ENCODE measurements around the gene PAF1. TPM values are rescaled to one million over a fixed set of nuclear protein-coding genes. Genes with fewer than 3 reads are reported as not detected.
"Not testable (repeated sequence)": the region's sequence is repeated elsewhere in the genome, so short reads cannot be mapped to it uniquely, and the experiment has no call there.

The PAF1 gene
- total RNA-seq, 1 experiment from 2014 or later = 47.0 TPM

DNA sequence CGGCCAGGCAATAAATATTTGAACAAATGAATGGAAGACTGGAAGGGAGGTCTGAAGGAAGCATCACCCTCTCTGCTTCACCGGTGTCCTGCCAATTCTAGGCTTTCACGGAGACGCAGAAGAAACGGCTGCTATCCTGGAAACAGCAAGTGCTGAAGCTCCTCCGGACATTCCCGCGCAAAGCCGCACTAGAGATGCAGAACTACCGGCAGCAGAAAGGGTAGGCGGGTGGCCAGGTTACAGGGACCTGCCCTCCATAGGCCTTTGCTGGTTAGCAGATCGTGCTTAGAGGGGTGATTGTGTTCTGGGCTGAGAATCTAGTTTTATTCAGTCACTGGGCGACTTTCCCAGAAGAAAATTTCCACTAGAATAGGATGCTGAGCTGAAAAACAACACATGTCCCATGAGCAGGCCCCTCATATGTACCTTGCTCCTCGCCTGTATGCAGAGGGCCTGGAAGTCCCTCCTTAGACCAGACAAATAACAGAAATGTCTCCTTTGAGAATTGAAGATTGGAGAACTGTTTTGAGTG is 11.0 kb downstream of the PAF1 start:
- DNase-seq (ENCODE audit: unreplicated experiment) = no peak
- Mint-ChIP-seq H3K9me3 (ENCODE audit: unreplicated experiment) (no peaks in the 10 kb centered on the region), H3K27ac (ENCODE audit: low read depth, unreplicated experiment) (no peak overlapping the region), H3K27me3 (ENCODE audit: insufficient read depth, unreplicated experiment) (no peaks in the 10 kb centered on the region), H3K36me3 (ENCODE audit: insufficient read depth, unreplicated experiment) (peaks cover 73% of the 10 kb centered on the region), H3K4me3 (ENCODE audit: unreplicated experiment) (no peak overlapping the region), H3K4me1 (ENCODE audit: insufficient read depth, unreplicated experiment) (peaks cover 7% of the 10 kb centered on the region)
- TF ChIP-seq, protein P1, sequence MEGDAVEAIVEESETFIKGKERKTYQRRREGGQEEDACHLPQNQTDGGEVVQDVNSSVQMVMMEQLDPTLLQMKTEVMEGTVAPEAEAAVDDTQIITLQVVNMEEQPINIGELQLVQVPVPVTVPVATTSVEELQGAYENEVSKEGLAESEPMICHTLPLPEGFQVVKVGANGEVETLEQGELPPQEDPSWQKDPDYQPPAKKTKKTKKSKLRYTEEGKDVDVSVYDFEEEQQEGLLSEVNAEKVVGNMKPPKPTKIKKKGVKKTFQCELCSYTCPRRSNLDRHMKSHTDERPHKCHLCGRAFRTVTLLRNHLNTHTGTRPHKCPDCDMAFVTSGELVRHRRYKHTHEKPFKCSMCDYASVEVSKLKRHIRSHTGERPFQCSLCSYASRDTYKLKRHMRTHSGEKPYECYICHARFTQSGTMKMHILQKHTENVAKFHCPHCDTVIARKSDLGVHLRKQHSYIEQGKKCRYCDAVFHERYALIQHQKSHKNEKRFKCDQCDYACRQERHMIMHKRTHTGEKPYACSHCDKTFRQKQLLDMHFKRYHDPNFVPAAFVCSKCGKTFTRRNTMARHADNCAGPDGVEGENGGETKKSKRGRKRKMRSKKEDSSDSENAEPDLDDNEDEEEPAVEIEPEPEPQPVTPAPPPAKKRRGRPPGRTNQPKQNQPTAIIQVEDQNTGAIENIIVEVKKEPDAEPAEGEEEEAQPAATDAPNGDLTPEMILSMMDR (IDR thresholded peaks at IDR 0.05; ENCODE audit: unreplicated experiment) = no peak
- no TSS peak for BruUV-seq (replicated peaks)
- ChIA-PET POLR2A (no interaction called here), CTCF (interaction anchor here (0.8 kb wide), 1 partner anchor 49 kb away, joined by 4 read pairs; no protein-coding TSS in a partner anchor)
- intact Hi-C loops (cut with micrococcal nuclease) = no loop called here

DNA sequence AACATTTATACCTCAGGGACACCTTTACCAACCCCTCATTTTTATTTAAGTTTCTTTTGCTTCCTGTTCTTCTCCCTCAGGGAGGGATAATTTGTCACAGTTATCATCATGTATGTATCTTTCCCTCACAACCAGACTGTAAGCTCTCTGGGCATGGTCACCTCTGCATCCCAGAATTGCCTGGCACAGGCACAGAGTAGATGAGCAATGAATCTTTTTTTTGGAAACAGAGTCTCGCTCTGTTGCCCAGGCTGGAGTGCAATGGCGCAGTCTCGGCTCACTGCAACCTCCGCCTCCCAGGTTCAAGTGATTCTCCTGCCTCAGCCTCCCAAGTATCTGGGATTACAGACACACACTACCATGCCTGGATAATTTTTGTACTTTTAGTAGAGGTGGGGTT is 11.5 kb downstream of the PAF1 start:
- ChIA-PET CTCF (interaction anchor here (0.8 kb wide), 1 partner anchor 50 kb away, joined by 4 read pairs; no protein-coding TSS in a partner anchor), POLR2A (interaction anchor here (0.7 kb wide), 1 partner anchor 57 kb away, joined by 3 read pairs; the partner anchor contains the start of gene RPS16)
- H3K9me3 Mint-ChIP-seq (ENCODE audit: unreplicated experiment); BruUV-seq (replicated peaks); H3K27me3 Mint-ChIP-seq (ENCODE audit: insufficient read depth, unreplicated experiment); H3K4me3 Mint-ChIP-seq (ENCODE audit: unreplicated experiment); DNase-seq (ENCODE audit: unreplicated experiment); H3K27ac Mint-ChIP-seq (ENCODE audit: low read depth, unreplicated experiment); H3K4me1 Mint-ChIP-seq (ENCODE audit: insufficient read depth, unreplicated experiment); intact Hi-C loops (cut with micrococcal nuclease): not testable (repeated sequence)
- H3K36me3 Mint-ChIP-seq (ENCODE audit: insufficient read depth, unreplicated experiment) = peaks cover 75% of the 10 kb centered on the region

DNA sequence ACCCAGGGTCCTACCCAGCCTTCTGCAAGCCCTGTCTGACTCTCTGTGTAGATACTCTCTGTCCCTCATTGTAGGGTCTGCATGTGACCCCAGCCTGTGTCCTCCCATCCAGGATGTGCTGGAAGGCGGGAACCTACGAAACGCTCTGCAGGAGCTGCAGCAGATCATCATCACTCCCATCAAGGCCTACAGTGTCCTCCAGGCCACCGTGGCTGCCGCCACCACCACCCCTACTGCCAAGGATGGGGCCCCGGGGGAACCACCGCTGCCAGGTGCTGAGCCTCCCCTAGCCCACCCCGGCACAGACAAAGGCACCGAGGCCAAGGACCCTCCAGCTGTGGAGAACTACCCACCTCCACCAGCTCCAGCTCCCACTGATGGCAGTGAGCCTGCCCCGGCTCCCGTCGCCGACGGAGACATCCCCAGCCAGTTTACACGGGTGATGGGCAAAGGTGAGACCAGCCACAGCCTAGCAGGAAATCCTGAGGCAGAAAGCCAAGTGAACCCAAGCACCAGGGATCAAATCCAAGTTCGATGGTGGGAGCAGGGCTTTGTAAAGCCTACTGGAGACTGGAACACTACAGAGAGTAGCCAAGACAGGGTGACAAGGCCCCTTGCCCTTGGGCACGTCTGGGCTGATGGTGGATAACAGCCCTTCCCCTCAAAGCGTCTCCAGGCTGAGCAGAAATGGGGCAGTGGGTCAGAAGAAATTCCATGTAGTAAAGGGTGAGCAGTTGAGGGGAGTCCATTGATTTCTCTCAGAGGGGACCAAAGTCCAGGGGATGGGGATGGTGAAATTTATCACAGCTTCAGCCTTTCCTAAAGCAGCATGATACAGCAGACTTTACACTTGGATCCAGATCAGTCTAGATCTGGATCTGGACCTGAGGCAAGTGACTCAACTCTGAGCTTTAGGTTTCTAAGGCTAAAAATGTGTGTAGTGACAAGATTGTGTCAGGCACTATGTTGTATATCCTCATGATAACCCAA is 13.2 kb downstream of the PAF1 start:
- TF ChIP-seq, protein P1 (IDR thresholded peaks at IDR 0.05; ENCODE audit: unreplicated experiment) = no peak
- POLR2A ChIA-PET = interaction anchor here (0.9 kb wide), 1 partner anchor 13 kb away, joined by 4 read pairs; the partner anchor contains the start of genes MED29 and PAF1
- no peak for DNase-seq (ENCODE audit: unreplicated experiment)
- H3K4me1 Mint-ChIP-seq (ENCODE audit: insufficient read depth, unreplicated experiment) = peaks cover 7% of the 10 kb centered on the region
- H3K27me3 Mint-ChIP-seq (ENCODE audit: insufficient read depth, unreplicated experiment) = no peaks in the 10 kb centered on the region
- no TSS peak for BruUV-seq (replicated peaks)
- CTCF ChIA-PET = interaction anchor here (1.0 kb wide), 1 partner anchor 97 kb away, joined by 3 read pairs; no protein-coding TSS in a partner anchor
- no peak overlapping the region for H3K27ac Mint-ChIP-seq (ENCODE audit: low read depth, unreplicated experiment)
- intact Hi-C loops (cut with micrococcal nuclease) = no loop called here
- H3K9me3 Mint-ChIP-seq (ENCODE audit: unreplicated experiment) = no peaks in the 10 kb centered on the region
- H3K36me3 Mint-ChIP-seq (ENCODE audit: insufficient read depth, unreplicated experiment) = peaks cover 84% of the 10 kb centered on the region
- H3K4me3 Mint-ChIP-seq (ENCODE audit: unreplicated experiment) = no peak overlapping the region

DNA sequence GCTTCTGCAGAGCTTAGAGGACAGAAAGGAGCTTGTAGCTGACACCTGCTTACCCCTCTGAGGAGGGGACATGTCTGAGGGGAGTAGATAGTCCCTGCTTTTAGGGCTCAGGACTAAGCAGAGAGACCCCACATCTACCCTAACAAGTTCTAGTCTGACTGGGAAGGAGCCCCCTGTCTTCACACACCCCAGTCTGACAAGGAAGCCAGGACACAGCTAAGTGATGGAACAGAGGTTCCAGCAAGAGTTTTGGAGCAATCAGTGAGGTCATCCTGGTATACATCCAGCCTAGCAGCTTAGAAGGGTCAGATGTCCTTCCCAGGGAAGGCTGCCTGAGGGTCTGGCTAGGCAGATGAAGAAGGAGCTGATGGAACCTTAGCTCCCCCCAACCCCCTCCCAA is 15.0 kb downstream of the PAF1 start:
- TF ChIP-seq, protein P1 (IDR thresholded peaks at IDR 0.05; ENCODE audit: unreplicated experiment) = no peak
- H3K36me3 Mint-ChIP-seq (ENCODE audit: insufficient read depth, unreplicated experiment) = peaks cover 73% of the 10 kb centered on the region
- POLR2A ChIA-PET = interaction anchor here (0.6 kb wide), 1 partner anchor 20 kb away, joined by 3 read pairs; no protein-coding TSS in a partner anchor
- DNase-seq (ENCODE audit: unreplicated experiment) = no peak
- CTCF ChIA-PET = interaction anchor here (1.1 kb wide), 1 partner anchor 12 kb away, joined by 3 read pairs; no protein-coding TSS in a partner anchor
- intact Hi-C loops (cut with micrococcal nuclease) = no loop called here
- no TSS peak for BruUV-seq (replicated peaks)
- H3K9me3 Mint-ChIP-seq (ENCODE audit: unreplicated experiment) = no peaks in the 10 kb centered on the region
- H3K27me3 Mint-ChIP-seq (ENCODE audit: insufficient read depth, unreplicated experiment) = no peaks in the 10 kb centered on the region
- H3K4me1 Mint-ChIP-seq (ENCODE audit: insufficient read depth, unreplicated experiment) = peaks cover 1% of the 10 kb centered on the region
- H3K27ac Mint-ChIP-seq (ENCODE audit: low read depth, unreplicated experiment) = no peak overlapping the region
- H3K4me3 Mint-ChIP-seq (ENCODE audit: unreplicated experiment) = no peak overlapping the region

Measured in MCF 10A (cell line).